Right lobe of liver (tissue), 4 donors: Measurements from ENCODE around the gene MXD3.
"Not testable (repeated sequence)": the region's sequence is repeated elsewhere in the genome, so short reads cannot be mapped to it uniquely, and the experiment has no call there.

Experiments
- CTCF ChIP-seq, 4 donors: fragments of 200-600 bp in 3 of 4; fragments of 450-650 bp in 1 of 4; IDR thresholded peaks; one replicate each; pipeline versions ENCODE4 v1.5.1 to v1.8.0; 2016 to 2022; ENCODE audit warnings: antibody characterized with exemption in 4 of 4, mild to moderate bottlenecking in 2 of 4
- POLR2A ChIP-seq: fragments of 450-650 bp; IDR thresholded peaks from one replicate; pipeline ENCODE4 v1.6.1; 2017; ENCODE audit warnings: antibody characterized with exemption, mild to moderate bottlenecking
- donor health status: DM: no; HTN: no; CAD: no.
- donor health status: DM: no; HTN: no; CAD: no.
- donor health status: DM: no; HTN: yes; CAD: no.

- TF ChIP-seq CTCF (IDR thresholded peaks at IDR 0.05); POLR2A: not testable (repeated sequence)
Measured at GRCh38 chr5:177343000-177343399, 31.3 kb upstream of the MXD3 start.
